Hepatocyte (in vitro differentiated cells): ENCODE results near the gene ACTL10.

Experiments
- EZH2 ChIP-seq: fragments of 200-600 bp; sonication (generic); IDR thresholded peaks from 2 replicates; pipeline ENCODE4 v1.6.1; 2016; ENCODE audit warnings: antibody characterized with exemption, mild to moderate bottlenecking, borderline replicate concordance
- TF ChIP-seq, protein P1 (sequence below): fragments of 200-600 bp; sonication (generic); IDR thresholded peaks from 2 replicates; pipeline ENCODE4 v1.5.1; 2016; ENCODE audit warnings: antibody characterized with exemption, mild to moderate bottlenecking; ENCODE audit not compliant: poor library complexity

DNA sequence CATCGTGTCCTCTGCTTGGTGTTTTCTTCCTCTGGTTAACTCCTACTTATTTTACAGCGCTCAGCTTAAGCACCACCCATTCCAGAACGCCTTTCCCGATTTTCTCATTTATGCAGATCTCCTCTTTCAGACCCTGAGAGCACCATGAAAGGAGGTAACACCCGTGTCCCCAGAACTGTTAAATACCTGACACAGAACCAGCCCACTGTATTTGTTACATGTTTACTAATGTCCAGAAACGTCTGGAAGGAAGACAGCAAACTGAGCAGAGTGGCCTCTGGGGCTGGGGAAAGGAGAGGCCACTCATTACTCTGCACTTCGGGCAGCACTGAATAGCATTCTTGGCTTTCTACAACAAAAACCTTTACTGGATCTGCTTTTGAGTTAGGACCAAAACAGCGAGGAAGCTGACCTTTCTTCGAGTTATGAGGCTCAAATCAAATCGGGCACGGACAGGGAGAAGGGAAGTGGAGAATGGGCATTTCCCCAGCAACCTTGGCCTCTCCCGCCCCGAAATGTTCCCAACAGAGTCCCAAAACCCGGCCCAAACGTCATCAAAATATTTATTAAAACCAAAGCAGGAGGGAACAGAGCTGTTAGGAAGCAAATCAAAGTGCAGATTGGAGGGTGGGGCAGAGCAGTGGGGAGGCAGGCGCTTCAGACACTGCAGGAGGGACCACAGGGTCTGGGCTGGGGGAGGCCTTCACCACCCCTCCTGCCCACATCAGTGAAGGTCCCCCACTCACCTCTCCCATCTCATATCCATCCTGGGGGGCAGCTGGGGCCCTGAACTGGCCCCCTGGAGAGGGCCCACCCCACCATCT lies 8.6 kb downstream of the ACTL10 start:
- TF ChIP-seq, protein P1, sequence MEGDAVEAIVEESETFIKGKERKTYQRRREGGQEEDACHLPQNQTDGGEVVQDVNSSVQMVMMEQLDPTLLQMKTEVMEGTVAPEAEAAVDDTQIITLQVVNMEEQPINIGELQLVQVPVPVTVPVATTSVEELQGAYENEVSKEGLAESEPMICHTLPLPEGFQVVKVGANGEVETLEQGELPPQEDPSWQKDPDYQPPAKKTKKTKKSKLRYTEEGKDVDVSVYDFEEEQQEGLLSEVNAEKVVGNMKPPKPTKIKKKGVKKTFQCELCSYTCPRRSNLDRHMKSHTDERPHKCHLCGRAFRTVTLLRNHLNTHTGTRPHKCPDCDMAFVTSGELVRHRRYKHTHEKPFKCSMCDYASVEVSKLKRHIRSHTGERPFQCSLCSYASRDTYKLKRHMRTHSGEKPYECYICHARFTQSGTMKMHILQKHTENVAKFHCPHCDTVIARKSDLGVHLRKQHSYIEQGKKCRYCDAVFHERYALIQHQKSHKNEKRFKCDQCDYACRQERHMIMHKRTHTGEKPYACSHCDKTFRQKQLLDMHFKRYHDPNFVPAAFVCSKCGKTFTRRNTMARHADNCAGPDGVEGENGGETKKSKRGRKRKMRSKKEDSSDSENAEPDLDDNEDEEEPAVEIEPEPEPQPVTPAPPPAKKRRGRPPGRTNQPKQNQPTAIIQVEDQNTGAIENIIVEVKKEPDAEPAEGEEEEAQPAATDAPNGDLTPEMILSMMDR, result no peak
- TF ChIP-seq EZH2, result no peak
